ENCODE measurements around the gene FADS6.

Gene FADS6, protein sequence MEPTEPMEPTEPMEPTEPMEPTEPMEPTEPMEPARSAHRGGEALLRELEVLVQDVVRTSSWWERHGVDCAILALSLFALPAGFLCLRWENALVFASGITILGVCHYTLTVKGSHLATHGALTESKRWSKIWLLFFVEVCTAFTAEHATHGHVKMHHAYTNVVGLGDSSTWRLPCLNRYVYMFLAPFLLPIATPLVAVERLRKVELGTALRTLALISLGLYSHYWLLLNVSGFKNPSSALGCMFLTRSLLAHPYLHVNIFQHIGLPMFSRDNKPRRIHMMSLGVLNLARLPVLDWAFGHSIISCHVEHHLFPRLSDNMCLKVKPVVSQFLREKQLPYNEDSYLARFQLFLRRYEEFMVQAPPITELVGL

DNA sequence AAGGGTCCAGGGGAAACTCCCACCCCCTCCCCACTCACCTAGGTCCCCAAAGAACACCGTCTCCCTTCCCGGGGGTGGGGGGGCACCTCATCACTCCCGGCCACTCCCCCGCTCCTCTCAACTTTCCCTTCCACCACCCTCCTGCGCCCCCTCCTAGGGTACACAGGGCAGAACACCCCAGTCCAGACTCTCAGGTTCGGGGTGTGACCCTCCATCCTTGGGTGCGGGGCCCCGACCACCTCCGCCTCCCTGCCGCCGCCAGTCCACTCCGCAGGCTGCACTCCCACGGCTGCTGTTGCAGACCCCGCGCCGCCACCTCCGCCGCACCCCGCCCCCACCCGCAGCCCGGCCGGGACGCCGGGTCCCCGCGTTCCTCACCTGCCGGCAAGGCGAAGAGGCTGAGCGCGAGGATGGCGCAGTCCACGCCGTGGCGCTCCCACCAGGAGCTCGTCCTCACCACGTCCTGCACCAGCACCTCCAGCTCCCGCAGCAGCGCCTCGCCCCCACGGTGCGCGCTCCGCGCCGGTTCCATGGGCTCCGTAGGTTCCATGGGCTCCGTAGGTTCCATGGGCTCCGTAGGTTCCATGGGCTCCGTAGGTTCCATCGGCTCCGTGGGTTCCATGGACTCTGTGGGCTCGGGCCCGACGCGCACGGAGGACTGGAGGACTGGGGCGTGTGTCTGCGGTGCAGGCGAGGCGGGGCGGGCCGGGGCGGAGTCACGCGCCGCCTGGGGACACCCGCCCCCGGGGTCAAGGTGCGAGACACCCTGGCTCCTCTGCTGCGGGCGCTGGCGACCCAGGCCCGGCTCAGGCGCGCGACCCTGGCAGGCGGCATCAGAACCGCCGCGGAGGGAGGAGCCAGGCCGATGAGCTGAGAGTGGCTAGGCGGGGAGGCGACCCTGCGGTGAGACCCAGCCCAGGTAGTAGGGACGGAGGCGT lies at the start of gene FADS6:
TSS of gene FADS6 (minus strand) at position 660 of the 938 bp plus-strand sequence. CDS start at position 622, 38 bp downstream.
- no peak for DNase-seq

DNA sequence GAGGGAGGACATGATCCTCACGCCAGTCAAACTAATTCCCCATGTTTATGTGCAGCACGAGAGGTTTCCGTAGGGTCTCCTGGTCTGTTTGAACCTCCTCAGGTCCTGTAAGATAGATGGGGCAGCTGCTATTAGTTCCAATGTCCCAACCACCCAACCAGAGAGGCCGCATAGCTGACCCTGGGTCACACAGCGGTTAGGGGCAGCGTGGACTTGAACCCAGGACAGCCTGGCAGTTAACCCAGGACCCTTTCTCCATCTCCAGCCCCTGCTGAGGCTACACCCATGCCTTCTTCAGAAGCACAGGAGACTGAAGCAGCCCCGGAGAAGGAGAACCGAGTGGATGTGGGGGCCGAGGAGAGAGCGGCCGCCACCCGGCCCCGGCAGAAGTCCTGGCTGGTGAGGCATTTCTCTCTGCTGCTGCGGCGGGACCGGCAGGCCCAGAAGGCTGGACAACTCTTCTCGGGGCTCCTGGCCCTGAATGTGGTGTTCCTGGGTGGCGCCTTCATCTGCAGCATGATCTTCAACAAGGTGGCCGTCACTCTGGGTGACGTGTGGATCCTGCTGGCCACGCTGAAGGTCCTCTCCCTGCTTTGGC lies 47.8 kb upstream of the FADS6 start:
- no peak for DNase-seq

DNA sequence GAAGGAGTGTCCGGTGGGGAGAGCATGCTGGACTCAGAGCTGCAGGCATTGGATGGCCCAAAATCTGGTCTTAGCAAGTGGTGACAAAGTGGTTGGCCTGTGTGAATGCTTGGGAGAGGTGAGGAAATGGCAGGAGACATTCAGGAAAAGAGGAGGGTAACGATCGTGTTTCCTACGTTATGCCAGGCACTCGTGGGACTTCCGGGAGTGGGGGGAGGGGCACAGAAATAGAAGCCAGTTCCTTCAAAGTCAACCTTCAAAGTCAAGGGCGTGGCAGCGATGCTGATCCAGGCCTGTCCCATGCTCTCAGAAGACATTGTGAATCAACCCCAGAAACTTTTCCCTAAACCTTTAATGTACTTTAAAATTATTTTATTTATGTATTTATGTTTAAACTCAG lies 46.1 kb upstream of the FADS6 start:
- DNase-seq, result no peak

DNA sequence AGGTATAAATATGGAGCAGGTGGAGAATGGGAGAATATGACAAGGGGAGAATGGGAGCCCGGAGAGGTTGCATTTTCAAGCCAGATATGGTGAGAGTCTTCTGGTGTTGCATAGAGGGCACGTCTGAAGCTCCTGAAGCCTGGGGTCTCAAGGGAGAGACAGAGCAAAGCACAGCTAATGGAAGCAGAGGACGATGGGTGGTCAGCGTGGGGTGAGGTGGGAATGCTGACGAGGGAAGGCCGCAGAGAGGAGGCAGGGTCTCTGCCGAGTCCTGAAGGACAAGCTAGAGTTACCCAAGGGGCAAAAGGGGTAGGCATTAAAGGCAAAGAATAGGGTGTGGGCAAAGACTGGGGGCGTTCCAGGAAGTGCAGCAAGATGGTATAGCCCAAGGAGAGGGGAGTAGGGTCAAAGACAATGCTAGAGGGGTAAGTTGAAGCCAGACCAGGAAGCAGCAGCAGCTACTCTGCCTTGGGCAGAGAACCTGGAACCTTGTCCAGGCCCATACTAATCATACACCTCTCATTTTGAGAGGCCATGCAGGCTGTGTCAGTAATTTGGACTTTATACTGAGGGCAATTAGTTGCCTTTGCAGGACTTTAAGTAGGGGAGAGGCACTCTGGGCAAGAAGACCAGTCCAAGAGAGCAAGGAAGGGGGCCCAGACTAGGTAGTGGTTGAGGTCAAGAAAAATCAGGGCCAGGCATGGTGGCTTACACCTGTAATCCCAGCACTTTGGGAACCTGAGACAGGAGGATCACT lies 44.9 kb upstream of the FADS6 start:
- DNase-seq, result no peak

DNA sequence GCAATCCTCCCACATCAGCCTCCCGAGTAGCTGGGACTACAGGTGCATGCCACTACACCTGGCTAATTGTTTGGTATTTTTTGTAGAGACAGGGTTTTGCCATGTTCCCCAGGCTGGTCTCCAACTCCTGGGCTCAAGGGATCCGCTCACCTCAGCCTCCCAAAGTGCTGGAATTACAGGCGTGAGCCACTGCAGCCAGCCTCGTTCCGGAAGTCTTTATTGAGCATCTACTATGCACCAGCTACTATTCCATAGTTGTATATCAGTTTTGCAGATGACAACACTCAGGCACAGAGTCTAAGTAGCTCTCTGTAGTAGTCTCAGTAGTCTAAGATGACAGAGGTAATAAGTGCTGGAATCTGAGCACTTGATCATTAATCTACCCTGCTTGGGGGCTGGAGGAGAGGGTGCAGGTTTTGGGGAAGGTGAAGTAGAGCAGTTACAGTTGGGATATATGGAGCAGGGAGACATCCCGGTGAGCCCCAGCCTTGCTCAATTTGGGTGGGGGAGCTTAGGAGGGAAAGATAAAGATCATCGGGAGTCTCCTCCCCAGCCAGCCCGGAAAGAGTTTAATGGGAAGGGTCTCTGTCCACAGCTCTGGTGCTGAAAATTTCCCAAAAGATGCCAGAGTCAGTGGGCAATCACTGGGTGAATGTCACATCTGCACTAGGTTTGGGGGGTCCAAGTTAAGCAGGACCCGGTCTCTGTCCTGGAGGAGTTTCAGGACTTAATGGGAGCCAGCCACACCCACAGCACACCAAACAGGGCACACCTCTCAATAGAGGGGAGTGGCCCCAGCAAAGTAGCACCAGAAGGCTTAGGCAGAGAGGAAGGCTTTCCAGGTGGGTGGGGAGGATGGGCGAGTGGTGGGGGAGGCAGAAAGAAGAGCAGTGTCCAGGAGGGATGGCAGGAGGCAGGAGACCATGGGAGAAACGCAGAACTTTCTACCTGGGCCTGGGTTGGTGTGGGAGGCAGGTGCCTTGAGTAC lies 43.9 kb upstream of the FADS6 start:
- no peak for DNase-seq

DNA sequence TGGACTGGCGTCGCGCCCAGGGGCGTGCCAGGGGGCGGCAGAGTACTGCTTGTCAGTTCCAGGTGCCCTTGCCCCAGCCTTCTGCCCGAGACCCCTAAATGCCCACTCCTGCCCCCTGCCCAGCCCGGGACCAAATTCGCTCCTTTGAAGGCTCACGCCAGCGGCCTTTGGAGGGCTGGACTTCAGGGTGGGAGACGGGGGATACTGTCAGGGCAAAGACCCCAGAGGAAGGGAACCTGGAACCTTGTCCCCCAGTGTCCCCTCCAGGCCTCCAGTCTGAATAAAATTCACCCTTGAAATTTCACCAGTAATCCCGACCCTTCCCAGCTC lies 43.0 kb upstream of the FADS6 start:
- no peak for DNase-seq

DNA sequence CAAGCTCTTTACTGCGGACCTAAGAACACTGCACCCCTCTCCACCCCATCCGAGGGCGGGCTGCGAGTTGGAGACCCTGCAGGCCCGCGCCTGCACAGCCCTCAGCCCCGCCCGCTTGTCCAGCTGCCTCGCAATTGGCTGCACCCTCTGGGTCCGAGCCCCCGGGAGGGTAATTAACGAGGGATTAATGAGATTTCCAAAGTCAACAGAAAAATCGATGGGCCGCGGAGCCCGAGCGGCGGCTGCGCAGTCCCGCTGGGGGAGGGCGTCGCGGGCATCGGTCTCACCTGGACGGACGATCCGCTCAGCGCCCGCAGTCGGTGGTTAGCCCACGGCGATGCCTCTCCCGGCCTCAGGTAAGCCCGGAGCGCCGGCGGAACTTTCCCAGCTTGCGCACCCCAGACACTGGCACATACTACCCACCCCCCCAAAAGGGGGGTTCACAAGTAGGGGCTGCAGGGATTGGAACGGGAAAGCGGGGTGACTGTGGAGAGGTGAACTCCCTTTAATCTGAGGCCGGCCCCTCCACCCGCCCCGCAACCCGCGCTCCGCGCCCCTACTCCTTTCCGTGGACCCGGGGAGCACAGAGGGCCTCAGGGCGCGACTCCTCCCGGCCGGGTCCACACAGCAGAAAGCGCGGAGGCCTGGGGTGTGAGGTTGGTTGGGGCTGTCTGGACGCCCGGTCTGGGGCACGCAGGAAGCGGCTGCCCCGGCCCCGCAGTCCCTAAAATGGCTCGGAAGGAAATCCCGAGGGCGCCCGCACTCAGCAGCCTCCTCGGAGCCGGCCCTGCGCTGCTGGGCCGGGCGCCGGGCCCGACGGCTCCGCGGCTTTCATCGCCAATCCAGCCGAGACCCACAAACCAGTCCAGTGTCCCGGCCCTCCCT lies 42.4 kb upstream of the FADS6 start, which contains the start of gene OTOP3:
TSS of gene OTOP3 (plus strand) at position 314 of the 885 bp plus-strand sequence. CDS start at position 338, 24 bp downstream.
- no peak for DNase-seq

DNA sequence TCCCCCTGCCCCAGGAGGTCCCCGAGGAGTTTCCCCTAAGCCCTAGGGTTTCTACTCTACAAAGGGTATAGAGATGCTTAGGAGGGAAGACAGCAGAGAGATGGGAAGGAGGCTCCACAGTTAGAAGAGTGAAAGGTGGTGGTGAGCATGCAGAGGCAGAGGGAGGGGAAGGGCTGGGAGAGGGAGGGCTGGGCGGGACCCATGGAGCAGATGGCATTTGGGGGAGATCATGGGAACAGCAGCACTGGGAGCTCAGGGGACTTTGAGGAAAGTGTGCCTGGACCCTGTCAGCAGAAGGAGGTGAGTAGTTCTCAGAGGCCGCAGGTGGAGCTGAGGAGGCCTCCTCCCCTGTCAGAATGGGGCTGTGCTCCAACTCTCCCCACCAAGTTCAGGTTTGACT lies 41.6 kb upstream of the FADS6 start:
- DNase-seq, result no peak

DNA sequence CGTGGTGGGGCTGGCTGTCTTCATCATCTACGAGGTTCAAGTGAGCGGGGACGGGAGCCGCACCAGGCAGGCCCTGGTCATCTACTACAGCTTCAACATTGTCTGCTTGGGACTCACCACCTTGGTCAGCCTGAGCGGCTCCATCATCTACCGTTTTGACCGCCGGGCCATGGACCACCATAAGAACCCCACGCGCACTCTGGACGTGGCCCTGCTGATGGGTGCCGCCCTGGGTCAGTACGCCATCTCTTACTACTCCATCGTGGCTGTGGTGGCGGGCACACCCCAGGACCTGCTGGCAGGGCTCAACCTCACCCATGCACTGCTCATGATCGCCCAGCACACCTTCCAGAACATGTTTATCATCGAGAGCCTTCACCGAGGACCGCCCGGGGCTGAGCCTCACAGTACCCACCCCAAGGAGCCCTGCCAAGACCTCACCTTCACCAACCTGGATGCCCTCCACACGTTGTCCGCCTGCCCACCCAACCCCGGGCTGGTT lies 37.2 kb upstream of the FADS6 start:
- no peak for DNase-seq

DNA sequence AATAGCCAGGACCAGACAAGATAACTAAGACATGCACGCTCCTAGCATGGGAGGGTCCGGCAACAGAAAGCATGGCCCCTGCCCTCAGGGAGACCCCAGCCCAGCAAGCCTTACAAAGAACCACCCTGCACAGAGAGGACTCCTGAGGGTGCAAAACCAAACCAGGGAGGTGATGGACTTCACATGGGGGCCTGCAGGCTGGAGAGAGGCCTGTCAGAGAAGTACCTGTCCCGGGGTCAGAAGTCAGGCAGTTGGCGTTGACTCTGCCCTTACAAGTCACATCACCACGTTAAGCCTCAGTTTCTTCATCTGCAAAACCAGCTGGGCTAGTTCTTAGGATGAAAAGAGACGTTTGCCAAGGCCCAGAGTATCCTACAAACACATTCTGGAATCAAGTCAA lies 35.4 kb upstream of the FADS6 start:
- no peak for DNase-seq

DNA sequence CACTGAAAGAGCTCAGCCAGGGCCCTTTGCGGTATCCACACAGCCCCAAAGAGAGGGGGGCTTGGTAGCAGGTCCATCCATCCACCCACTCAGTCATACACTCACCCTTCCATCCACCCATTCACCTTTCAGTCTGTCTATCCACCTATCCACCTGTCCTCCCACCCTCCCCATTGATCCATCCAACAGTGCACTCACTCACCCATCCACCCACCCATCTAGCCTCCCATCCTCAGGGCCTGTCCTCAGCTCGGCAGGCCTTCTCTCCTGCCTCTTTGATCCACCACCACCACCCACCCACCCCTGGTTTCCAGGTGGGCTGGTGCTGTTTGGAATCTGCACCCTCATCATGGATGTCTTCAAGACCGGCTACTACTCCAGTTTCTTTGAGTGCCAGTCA lies 31.8 kb upstream of the FADS6 start:
- DNase-seq, result no peak

DNA sequence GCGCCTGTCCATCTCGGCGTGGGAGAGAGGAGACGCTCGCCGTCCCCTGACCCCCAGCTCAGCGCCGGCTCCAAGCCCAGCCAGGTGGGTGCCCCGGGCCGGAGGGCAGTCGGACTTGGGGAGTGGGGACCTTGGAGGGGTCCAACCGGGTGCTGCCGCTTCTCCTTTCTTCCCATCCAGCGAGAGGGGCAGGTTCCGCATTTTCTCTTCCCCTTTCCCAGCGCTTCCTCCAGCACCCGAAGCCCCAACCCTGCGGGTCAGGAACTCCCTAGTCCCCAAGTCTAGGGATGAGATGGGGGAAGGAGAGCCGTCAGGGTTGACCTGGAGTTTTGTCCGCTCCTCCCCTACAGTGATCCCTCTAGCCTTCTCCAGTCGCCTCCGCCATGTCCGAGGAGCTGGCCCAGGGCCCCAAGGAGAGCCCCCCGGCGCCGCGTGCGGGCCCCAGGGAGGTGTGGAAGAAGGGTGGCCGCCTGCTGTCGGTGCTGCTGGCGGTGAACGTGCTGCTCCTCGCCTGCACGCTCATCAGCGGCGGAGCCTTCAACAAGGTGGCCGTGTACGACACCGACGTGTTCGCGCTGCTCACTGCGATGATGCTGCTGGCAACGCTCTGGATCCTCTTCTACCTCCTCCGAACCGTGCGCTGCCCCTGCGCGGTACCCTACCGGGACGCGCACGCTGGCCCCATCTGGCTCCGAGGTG lies 31.0 kb upstream of the FADS6 start, which contains the start of gene OTOP2:
TSS of gene OTOP2 (plus strand) at position 24 of the 699 bp plus-strand sequence. CDS start at position 384, 360 bp downstream.
- no peak for DNase-seq

DNA sequence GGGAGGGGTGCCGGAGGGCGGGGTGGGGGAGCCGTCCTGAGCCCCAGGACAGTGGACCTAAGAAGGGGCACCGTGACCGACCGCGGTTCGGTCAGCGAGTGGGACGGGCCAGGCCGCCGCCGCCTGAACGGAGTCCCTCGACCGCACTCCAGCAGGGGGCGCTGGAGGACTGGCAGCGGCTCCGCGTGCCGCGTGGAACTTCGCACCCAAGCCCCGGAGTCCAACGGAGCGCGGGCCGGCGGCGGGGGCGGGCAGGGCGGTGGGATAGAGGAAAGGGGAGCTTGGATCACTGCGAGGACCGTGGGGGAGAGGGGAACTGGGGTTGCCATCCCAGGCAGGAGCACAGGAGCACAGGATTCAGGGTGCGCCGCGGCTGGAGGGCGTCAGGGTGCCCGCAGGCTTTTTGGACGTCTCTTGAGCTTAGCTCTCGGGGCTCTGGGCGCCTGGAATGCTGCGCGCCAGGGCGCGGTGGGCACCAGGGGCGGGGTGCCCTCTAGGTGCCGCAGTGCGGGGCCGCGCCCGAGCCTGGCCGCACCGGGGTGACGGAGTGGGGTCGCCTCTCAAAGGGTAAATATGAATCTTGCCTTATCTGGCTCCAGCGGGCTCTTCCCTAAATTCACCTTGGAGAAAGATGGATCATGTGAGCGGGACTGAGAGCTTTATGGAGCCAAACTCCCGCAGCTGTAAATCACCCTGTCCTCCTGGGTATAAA lies 30.3 kb upstream of the FADS6 start:
- DNase-seq, result no peak

DNA sequence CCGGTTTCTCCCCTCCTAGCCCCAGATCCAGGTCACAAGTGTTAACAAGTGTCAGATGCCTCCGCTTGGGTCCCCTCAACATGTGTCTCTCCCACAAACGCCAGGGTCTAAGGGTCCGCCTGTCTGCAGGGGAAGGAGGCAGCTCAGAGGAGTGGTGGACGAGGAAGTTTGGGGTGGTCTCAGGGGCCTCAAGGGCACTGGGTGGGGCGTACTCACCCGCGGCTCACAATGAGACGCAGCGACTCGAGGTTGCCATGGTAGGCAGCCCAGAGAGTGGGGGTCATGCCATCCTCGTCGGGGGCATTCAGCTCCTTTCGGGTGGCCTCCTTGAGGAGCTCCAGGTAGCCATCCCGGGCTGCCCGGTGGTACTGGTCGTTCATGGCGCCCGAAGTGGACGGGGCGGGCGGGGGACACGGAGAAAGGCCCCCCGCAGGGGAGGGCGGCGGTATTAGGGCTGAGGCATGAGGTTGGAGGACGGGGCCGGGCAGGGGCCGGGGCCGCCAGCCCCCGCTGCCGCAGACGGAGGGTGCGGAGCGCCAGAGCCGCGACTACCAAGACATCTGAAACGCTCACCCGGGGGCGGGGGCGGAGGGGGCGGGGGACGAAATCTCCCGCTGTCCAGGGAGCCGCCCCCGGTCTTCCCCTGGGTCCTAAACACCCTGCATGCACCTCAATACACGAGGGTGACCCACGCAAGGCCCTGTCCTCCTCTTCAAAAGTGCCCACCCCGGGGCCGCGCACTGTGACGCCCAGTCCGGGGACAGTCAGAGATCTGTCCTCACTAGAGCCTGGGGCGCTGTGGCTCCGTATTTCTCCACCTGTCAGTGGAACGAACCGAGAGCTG lies 29.5 kb upstream of the FADS6 start, which contains the start of gene USH1G:
TSS of gene USH1G (minus strand) at position 562 of the 844 bp plus-strand sequence. CDS start at position 380, 182 bp downstream.
- DNase-seq, result no peak

DNA sequence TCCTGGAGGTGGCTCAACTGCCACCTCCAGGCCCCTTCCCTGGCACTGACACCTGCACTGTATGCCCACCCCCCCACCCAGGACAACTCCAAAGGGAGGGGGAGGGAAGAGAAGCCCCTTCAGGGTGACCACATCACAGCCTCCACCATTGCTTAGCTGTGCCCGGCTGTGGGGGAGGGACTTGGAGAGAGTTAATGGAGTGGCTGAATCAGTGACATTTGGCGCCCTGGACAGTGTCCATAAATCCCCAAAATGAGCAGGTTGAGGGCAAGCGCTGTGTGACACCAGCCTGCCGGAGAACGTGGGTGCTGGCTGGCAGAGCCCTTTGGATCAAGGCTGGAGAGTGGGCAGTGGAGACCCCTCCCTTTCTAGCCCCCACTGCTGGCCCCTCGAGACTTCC lies 28.7 kb upstream of the FADS6 start:
- no peak for DNase-seq

DNA sequence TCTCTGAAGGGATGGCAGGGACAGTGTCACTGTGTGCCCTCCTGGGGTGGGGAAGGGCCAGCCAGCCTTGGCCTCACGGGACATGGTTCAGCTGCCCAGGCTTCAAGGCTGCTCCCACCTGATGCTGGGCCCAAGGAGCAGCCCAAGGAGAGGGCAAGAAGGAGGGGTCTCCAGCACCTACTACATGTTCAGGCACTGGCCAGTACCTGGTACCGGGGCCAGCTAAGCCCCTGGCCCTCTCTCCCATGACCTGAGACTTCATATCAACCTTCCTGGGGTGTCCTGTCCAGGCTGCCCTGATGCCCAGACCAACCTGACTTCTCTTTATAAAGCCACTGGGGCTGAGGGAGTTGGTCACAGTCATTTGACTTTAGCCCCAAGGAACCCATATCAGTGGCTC lies 28.3 kb upstream of the FADS6 start:
- DNase-seq, result no peak

DNA sequence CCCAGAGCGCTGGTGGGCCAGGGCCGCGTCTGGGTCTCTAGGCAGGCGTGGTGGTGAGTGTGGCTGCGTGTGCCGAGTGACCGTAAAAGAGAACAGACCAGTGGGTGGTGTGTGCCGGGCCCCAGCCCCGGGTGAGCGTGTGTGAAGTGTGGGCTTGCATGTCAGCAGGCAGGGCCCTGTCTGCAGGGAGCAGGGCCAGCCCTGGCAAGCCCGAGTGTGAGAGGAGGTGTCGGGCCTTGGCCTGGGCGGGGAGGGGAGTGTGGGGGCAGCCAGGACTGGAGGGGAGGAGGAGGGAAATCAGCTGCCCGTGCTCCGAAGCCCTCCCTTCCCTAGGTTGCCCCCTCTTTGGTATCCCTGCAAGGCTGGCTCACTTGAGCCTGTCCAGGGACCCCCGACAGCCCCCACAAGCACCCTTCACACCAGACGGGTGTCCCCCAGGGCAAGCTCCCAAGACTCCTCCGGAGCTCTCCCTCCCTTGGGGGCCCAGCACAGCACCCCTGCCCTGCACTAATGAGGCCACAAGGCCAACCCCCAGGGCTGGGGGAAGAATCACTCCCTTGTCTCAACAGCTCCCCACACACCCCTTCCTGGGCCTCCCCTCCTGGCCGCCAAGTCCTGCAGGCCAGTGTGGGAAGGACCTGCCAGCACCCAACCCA lies 27.7 kb upstream of the FADS6 start:
- DNase-seq, result no peak
